Nephron (organoid): Measurements from ENCODE around the gene CD274.
A peak's percentile ranks its signal among the peaks of the same experiment; 100 is the strongest.

ENCODE experiments used
- H3K27ac Mint-ChIP-seq, 3 experiments: 2 replicates each; pipeline ENCODE4 v1.8.0; 2020; ENCODE audit warnings: mixed read lengths in 3 of 3, mild to moderate bottlenecking in 2 of 3, moderate library complexity in 1 of 3
- H3K27me3 Mint-ChIP-seq: 2 replicates; pipeline ENCODE4 v1.8.0; 2021; ENCODE audit warnings: low read depth, mild to moderate bottlenecking, moderate library complexity, mixed read lengths
- H3K36me3 Mint-ChIP-seq: 2 replicates; pipeline ENCODE4 v1.8.0; 2020; ENCODE audit warnings: low read depth, mixed read lengths
- H3K4me1 Mint-ChIP-seq: 2 replicates; pipeline ENCODE4 v1.8.0; 2020; ENCODE audit warnings: mixed read lengths
- H3K4me3 Mint-ChIP-seq, 3 experiments: 2 replicates each; pipeline ENCODE4 v1.8.0; 2020; ENCODE audit warnings: mild to moderate bottlenecking in 3 of 3, mixed read lengths in 3 of 3, moderate library complexity in 2 of 3
- H3K9me3 Mint-ChIP-seq: 2 replicates; pipeline ENCODE4 v1.8.0; 2020; ENCODE audit warnings: mixed read lengths
- TF ChIP-seq, protein P1 (sequence below), 3 experiments: fragments of 200-600 bp; sonication (generic); IDR thresholded peaks; one replicate each; pipeline ENCODE4 v1.5.0; 2021; ENCODE audit warnings: antibody characterized with exemption in 3 of 3; ENCODE audit not compliant: unreplicated experiment in 3 of 3

CD274 gene

DNA sequence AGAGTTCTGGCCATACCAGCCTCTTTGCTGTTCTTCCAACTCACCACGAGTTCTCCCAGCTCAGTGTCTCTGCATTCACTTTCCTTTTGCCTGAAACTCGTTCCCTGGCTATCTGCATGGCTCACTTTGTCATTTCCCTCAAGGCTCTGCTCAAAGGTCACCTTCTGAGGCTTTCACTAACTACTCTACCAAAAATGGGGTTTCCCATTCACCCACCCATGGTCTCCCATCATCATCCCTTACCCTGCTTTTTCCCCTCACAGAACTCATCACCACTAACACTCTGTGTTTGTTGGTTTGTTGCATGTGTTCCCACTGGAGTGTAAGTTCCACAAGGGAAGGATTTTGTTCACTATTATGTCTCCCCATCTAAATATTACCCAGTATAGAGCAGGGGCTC is 29.2 kb upstream of the CD274 start:
- H3K27me3 Mint-ChIP-seq: no peaks in the 10 kb centered on the region
- no peak overlapping the region for H3K4me3 Mint-ChIP-seq
- no peaks in the 10 kb centered on the region for H3K4me1 Mint-ChIP-seq
- H3K27ac Mint-ChIP-seq: no peak overlapping the region
- H3K9me3 Mint-ChIP-seq: peaks cover 8% of the 10 kb centered on the region
- TF ChIP-seq, protein P1, sequence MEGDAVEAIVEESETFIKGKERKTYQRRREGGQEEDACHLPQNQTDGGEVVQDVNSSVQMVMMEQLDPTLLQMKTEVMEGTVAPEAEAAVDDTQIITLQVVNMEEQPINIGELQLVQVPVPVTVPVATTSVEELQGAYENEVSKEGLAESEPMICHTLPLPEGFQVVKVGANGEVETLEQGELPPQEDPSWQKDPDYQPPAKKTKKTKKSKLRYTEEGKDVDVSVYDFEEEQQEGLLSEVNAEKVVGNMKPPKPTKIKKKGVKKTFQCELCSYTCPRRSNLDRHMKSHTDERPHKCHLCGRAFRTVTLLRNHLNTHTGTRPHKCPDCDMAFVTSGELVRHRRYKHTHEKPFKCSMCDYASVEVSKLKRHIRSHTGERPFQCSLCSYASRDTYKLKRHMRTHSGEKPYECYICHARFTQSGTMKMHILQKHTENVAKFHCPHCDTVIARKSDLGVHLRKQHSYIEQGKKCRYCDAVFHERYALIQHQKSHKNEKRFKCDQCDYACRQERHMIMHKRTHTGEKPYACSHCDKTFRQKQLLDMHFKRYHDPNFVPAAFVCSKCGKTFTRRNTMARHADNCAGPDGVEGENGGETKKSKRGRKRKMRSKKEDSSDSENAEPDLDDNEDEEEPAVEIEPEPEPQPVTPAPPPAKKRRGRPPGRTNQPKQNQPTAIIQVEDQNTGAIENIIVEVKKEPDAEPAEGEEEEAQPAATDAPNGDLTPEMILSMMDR (IDR thresholded peaks at IDR 0.05; ENCODE audit: unreplicated experiment in 3 of 3): no peak
- peaks cover 11% of the 10 kb centered on the region for H3K36me3 Mint-ChIP-seq

DNA sequence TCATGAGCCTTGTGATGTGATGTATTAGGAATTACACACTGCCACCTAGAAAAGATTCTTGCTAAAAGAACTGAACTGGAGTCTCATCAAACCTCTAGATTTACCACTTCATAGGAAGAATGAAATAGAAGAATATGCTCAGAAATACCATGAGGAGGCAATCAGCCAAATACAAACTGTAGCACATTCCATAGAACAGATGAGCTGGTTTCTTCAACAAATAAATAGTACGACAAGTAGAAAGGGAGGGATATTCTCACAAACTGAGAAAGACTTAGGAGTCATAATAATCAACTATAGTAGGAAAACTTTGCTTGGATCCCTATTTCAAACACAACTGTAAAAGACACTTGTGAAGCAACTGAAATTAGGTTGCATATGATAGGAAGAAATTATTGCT is 28.1 kb upstream of the CD274 start:
- Mint-ChIP-seq H3K36me3 (peaks cover 11% of the 10 kb centered on the region), H3K27me3 (no peaks in the 10 kb centered on the region), H3K9me3 (peaks cover 8% of the 10 kb centered on the region), H3K4me3 (no peak overlapping the region), H3K27ac (no peak overlapping the region), H3K4me1 (no peaks in the 10 kb centered on the region)
- TF ChIP-seq, protein P1 (IDR thresholded peaks at IDR 0.05; ENCODE audit: unreplicated experiment in 3 of 3): no peak

DNA sequence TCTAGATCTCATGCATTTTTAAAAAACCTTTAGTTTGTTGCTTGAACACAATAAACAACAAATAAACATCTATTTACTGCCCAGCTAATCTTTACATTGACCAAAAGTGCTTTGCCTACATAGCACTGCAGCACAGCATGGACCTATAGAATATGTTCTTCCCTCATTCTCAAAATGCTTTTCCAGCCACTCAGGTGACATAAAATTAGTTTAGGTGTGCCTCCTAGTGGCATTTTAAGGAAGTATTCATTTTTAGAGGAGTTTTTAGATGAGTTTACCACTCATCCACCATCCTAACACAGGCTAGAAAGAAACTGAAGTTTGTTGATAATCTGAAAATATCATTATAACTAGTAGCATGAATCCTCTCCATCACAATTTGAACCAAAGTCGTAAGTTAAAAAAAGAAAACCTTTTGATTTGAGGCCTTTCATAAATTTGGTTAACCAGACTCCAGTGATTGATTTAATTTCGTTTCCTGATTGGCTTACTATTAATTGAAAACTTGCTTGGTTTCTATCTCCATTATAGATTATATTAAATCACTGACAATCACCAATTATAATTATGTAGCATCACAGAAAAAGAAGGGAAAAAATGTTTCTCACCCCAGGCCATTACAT is 25.2 kb upstream of the CD274 start:
- no peaks in the 10 kb centered on the region for H3K9me3 Mint-ChIP-seq
- TF ChIP-seq, protein P1 (IDR thresholded peaks at IDR 0.05; ENCODE audit: unreplicated experiment in 3 of 3): peak in 1 of 3 experiments; percentile 7
- H3K4me1 Mint-ChIP-seq: no peaks in the 10 kb centered on the region
- H3K27me3 Mint-ChIP-seq: no peaks in the 10 kb centered on the region
- H3K36me3 Mint-ChIP-seq: peaks cover 7% of the 10 kb centered on the region
- H3K27ac Mint-ChIP-seq: no peak overlapping the region
- H3K4me3 Mint-ChIP-seq: no peak overlapping the region

DNA sequence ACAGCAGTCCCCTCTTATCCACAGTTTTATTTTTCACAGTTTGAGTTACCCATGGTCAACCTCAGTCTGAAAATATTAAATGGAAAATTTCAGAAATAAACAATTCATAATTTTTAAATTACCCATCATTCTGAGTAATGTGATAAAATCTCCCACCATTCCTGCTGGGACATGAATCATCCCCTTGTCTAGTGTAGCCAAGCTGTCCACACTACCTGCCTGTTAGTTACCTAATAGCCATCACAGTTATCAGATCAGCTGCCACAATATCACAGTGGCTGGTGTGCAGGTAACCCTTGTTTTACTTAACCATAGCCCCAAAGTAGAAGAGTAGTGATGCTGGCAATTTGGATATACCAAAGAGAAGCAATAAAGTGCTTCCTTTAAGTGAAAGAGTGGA is 23.3 kb upstream of the CD274 start:
- TF ChIP-seq, protein P1 (IDR thresholded peaks at IDR 0.05; ENCODE audit: unreplicated experiment in 3 of 3): no peak
- H3K4me3 Mint-ChIP-seq: no peak overlapping the region
- H3K9me3 Mint-ChIP-seq: no peaks in the 10 kb centered on the region
- H3K27ac Mint-ChIP-seq: no peak overlapping the region
- H3K27me3 Mint-ChIP-seq: no peaks in the 10 kb centered on the region
- peaks cover 24% of the 10 kb centered on the region for H3K36me3 Mint-ChIP-seq
- H3K4me1 Mint-ChIP-seq: no peaks in the 10 kb centered on the region

DNA sequence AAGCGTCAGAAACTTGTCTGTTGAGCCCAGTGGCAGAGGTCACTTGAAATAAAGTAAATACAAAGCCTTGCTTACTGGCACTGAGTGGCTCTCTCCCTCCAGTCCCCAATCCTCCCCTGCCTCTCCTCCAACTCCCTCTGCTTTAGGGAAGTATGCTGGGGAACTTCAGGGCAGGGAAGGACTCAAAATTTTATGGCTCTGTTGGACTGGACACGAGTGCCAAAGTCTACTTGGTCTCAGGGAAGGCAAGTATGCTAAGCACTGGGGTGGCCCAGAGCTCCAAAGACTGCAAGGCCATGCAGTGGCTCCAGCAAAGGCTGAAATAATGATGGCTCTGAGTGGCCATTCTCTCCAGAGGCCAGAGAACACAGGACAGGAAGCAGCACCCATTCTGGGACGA is 22.2 kb upstream of the CD274 start:
- TF ChIP-seq, protein P1 (IDR thresholded peaks at IDR 0.05; ENCODE audit: unreplicated experiment in 3 of 3): no peak

DNA sequence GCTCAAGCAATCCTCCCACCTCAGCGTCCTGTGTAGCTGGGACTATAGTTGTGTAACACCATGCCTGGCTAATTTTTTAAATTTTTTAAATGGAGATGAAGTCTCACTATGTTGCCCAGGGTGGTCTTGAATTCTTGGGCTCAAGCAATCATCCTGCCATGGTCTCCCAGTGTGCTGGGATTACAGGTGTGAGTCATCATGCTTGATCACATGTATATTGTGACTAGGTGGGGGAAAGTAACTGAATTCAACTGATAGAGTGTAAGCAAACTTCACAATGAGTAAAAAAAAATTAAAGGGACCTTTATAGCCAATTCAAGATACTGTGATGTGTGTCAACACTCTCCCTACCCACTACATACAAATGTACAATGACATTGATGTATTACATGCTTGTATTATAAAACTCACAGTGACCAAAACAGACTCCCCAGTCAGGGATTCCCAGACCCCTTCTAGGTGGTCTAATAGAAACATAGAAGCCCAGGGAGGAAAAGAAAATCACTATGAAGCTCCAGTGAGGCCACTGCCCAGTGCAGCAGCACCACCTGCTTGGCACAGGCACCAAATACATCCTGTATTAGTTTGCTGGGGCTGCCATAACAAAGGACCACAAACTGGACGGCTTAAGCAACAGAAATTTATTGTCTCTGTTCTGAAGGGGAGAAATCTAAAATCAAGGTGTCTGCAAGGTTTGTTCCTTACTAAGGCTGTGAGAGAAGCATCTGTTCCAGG is 21.4 kb upstream of the CD274 start:
- Mint-ChIP-seq H3K27me3 (no peaks in the 10 kb centered on the region), H3K27ac (no peak overlapping the region), H3K4me1 (no peaks in the 10 kb centered on the region), H3K9me3 (no peaks in the 10 kb centered on the region), H3K4me3 (no peak overlapping the region), H3K36me3 (peaks cover 41% of the 10 kb centered on the region)
- TF ChIP-seq, protein P1 (IDR thresholded peaks at IDR 0.05; ENCODE audit: unreplicated experiment in 3 of 3): no peak

More for the DNA sequence above, 22.2 kb upstream of the CD274 start:
- Mint-ChIP-seq H3K36me3 (peaks cover 36% of the 10 kb centered on the region), H3K27me3 (no peaks in the 10 kb centered on the region), H3K9me3 (no peaks in the 10 kb centered on the region), H3K4me3 (no peak overlapping the region), H3K27ac (no peak overlapping the region), H3K4me1 (no peaks in the 10 kb centered on the region)
